NB4 (cell line): ENCODE results near the gene CDKN2AIP.

Experiments used
- MYC ChIP-seq: IDR thresholded peaks from 2 replicates; pipeline ENCODE4 v1.6.1; 2011; ENCODE audit warnings: low read depth, low read length
- POLR2A ChIP-seq: IDR thresholded peaks from 2 replicates; pipeline ENCODE4 v1.6.1; 2011; ENCODE audit warnings: mild to moderate bottlenecking; ENCODE audit not compliant: insufficient read length; ENCODE audit errors: extremely low read depth
- TF ChIP-seq, protein P1 (sequence below): IDR thresholded peaks from one replicate; pipeline ENCODE4 v1.5.1; 2012; ENCODE audit warnings: low read depth, low read length

DNA sequence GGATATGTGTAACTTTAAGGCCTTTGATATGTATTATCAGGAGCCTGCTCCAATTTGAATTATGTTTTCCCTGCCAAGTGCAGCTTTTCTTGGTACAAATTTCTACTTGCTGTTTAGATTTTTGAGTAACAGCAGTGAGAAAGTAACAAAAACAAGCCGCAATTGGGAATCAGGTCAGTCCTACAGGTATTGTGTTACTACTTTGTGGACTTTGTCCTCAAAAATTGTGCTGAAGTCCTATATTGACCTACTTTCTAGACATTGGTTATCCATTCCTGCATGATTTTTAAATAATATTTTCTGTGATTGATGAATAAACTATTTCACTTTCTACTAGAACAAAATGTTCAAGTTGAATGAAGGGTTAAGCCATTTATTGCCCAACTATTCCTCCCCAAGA, 5.7 kb downstream of the CDKN2AIP start:
- no peak for TF ChIP-seq POLR2A
- TF ChIP-seq, protein P1, sequence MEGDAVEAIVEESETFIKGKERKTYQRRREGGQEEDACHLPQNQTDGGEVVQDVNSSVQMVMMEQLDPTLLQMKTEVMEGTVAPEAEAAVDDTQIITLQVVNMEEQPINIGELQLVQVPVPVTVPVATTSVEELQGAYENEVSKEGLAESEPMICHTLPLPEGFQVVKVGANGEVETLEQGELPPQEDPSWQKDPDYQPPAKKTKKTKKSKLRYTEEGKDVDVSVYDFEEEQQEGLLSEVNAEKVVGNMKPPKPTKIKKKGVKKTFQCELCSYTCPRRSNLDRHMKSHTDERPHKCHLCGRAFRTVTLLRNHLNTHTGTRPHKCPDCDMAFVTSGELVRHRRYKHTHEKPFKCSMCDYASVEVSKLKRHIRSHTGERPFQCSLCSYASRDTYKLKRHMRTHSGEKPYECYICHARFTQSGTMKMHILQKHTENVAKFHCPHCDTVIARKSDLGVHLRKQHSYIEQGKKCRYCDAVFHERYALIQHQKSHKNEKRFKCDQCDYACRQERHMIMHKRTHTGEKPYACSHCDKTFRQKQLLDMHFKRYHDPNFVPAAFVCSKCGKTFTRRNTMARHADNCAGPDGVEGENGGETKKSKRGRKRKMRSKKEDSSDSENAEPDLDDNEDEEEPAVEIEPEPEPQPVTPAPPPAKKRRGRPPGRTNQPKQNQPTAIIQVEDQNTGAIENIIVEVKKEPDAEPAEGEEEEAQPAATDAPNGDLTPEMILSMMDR = no peak
- TF ChIP-seq MYC = no peak
